Measurements from ENCODE around the gene RNF41.

The RNF41 gene

GRCh38 chr12:56260921-56261320 is 39.2 kb upstream of the RNF41 start:
- DNase-seq (ENCODE audit: low spot score), result no peak
- no peak for TF ChIP-seq CTCF (IDR thresholded peaks at IDR 0.05; ENCODE audit: extremely low read depth, missing control alignments)

DNA sequence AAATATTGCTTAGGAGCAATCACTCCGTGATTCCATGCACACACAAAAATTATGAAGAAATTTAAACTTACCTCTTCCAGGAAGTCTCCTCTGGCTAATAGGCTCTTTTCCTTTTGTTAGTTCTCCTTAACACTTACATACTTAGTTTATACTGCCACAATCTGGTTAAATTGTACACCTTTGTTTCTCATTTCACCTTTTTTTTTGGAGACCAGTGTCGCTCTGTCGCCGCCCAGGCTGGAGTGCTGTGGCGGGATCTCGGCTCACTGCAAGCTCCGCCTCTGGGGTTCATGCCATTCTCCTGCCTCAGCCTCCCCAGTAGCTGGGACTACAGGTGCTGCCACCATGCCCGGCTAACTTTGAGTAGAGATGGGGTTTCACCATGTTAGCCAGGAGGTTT is 38.7 kb upstream of the RNF41 start:
- no peak for DNase-seq (ENCODE audit: low spot score)
- no peak for TF ChIP-seq CTCF (IDR thresholded peaks at IDR 0.05; ENCODE audit: extremely low read depth, missing control alignments)

GRCh38 chr12:56258820-56259183 is 37.1 kb upstream of the RNF41 start:
- TF ChIP-seq CTCF (IDR thresholded peaks at IDR 0.05; ENCODE audit: extremely low read depth, missing control alignments), result no peak

DNA sequence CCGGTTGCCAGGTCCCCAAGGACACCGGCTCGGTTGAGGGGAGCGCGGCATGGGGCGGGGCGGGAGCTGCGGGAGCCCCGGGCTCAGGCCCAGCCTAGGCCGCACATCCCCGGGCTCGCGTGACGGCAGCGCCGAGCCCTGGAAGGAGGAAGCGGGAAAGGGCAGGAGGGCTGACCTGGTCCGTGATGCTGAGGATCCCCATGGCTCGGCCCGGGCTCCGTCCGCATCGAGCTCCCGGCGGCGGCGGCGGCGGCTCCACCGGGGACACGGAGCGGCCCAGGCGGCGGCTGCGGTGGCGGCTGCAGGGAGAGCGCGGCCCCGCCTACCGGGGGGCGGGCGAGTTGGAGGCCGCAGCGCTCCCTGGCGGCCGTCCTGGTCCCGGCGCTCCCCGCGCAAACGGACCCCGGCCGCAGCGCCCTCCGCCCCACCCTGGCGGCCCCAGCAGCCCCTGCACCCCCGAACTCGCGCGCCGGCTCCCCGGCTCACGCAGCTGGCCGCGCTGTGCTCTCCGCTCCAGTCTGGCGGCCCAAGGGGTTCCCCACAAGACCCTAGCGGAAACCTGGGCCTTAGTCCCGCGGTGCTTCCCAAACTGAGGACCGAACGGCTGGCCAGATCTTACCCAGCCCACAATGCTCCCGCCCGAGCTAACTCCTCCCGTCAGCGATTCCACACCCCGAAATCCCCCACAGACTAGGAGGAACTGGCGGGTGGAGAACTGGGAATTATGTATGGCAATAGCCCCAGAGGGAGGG is 36.5 kb upstream of the RNF41 start, which contains the start of gene ANKRD52:
Gene ANKRD52, minus strand, starts transcription at position 317 of the 752 bp plus-strand sequence. Its CDS starts 115 bp downstream, at position 202.
- peak; percentile 99 for DNase-seq (ENCODE audit: low spot score)
- peak; percentile 85 for TF ChIP-seq CTCF (IDR thresholded peaks at IDR 0.05; ENCODE audit: extremely low read depth, missing control alignments)

More at GRCh38 chr12:56258820-56259183, 37.1 kb upstream of the RNF41 start:
- DNase-seq (ENCODE audit: low spot score), result no peak

- DNase-seq (ENCODE audit: low spot score), result peak; percentile 47
- no peak for TF ChIP-seq CTCF (IDR thresholded peaks at IDR 0.05; ENCODE audit: extremely low read depth, missing control alignments)
Measured at GRCh38 chr12:56257491-56258067, 35.9 kb upstream of the RNF41 start.

- no peak for TF ChIP-seq CTCF (IDR thresholded peaks at IDR 0.05; ENCODE audit: extremely low read depth, missing control alignments)
- DNase-seq (ENCODE audit: low spot score), result no peak
Measured at GRCh38 chr12:56257071-56257470, 35.3 kb upstream of the RNF41 start.

- no peak for DNase-seq (ENCODE audit: low spot score)
- TF ChIP-seq CTCF (IDR thresholded peaks at IDR 0.05; ENCODE audit: extremely low read depth, missing control alignments), result no peak
Measured at GRCh38 chr12:56256326-56256960, 34.7 kb upstream of the RNF41 start.
